ENCODE results near the gene ROR2. TPM values are rescaled to one million over a fixed set of nuclear protein-coding genes. Genes with fewer than 3 reads are reported as not detected.

Gene ROR2
- total RNA-seq, 1 donor from 2014 or later, result 18.6 TPM

GRCh38 chr9:91723420-91724067 lies 226.5 kb downstream of the ROR2 start:
- H3K9me3 Mint-ChIP-seq (ENCODE audit: low read depth), result no peaks in the 10 kb centered on the region
- TF ChIP-seq, protein P1, sequence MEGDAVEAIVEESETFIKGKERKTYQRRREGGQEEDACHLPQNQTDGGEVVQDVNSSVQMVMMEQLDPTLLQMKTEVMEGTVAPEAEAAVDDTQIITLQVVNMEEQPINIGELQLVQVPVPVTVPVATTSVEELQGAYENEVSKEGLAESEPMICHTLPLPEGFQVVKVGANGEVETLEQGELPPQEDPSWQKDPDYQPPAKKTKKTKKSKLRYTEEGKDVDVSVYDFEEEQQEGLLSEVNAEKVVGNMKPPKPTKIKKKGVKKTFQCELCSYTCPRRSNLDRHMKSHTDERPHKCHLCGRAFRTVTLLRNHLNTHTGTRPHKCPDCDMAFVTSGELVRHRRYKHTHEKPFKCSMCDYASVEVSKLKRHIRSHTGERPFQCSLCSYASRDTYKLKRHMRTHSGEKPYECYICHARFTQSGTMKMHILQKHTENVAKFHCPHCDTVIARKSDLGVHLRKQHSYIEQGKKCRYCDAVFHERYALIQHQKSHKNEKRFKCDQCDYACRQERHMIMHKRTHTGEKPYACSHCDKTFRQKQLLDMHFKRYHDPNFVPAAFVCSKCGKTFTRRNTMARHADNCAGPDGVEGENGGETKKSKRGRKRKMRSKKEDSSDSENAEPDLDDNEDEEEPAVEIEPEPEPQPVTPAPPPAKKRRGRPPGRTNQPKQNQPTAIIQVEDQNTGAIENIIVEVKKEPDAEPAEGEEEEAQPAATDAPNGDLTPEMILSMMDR (IDR thresholded peaks at IDR 0.05), result no peak

DNA sequence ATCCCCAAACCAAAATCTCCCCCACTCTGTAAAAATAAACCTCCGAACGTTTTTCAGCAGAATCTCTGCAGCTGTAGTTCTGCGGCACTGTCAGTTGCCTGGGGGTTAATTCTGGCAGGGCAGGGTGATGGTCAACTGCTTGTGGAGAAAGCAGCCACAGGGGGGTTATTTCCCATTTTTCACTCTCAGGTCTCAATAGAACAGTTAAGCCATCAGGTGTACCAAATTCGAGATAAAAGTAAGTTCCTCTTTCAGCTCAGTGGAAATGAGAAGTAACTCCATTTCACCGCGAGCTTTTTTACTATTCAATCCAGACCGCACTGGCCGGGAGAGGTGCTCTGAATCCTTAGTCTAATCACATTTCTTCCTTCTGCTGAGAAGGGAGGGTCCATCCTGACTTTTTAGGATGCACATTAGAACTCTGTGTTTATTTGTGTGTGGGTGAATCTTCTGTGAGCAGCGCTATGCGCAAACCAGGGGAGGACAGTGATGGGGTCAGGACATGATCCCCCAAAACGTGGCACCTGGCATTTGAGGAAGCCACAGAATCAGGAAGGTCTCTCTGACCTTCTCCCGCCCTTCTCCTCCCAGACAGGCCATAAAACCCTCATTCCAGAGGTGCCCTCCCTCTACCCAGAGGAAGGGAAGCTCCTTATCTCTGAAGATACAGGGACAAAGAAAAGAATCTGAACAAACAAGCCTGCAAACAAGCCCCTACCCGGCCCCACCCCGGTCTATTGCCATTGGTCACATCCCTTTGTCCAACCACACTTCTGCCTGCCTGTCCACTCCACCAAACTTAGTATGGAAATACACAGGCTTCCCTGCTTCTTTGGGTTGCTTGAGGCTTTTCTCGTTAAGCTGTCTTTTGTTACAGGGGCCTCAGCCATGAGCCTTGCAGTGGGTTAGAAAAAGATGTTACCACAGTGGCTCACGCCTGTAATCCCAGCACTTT lies 229.0 kb downstream of the ROR2 start:
- Mint-ChIP-seq H3K4me3 (ENCODE audit: unreplicated experiment) (no peak overlapping the region), H3K4me1 (ENCODE audit: low read depth) (no peaks in the 10 kb centered on the region), H3K36me3 (ENCODE audit: low read depth) (peaks cover 11% of the 10 kb centered on the region), H3K9me3 (ENCODE audit: low read depth) (peaks cover 8% of the 10 kb centered on the region), H3K27ac (ENCODE audit: unreplicated experiment) (no peak overlapping the region), H3K27me3 (ENCODE audit: low read depth) (no peaks in the 10 kb centered on the region)
- DNase-seq (ENCODE audit: low spot score), result no peak
- TF ChIP-seq, protein P1 (IDR thresholded peaks at IDR 0.05), result no peak

More at GRCh38 chr9:91723420-91724067, 226.5 kb downstream of the ROR2 start:
- H3K36me3 Mint-ChIP-seq (ENCODE audit: low read depth), result peaks cover 11% of the 10 kb centered on the region
- DNase-seq (ENCODE audit: low spot score), result no peak
- no peak overlapping the region for H3K4me3 Mint-ChIP-seq (ENCODE audit: unreplicated experiment)
- no peaks in the 10 kb centered on the region for H3K27me3 Mint-ChIP-seq (ENCODE audit: low read depth)
- H3K4me1 Mint-ChIP-seq (ENCODE audit: low read depth), result no peaks in the 10 kb centered on the region
- H3K27ac Mint-ChIP-seq (ENCODE audit: unreplicated experiment), result no peak overlapping the region

DNA sequence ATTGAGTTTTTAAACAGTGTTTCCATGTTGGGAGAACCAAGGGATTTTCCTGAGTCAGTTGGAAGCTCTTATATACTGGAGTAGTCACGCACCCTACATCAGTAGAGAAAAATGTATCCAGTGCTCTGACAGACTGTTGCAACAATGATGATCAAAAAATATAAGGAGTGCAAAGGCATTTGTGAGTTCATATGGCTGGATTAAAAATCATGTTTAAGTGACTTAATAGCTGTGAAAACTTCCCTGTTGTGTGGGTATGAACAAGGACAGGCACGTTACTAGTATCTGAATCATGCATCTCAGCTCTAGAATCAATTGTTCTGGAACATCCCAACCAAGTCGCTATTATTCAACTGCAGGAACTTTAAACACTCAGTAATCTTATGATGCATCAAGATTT lies 229.7 kb downstream of the ROR2 start:
- peaks cover 11% of the 10 kb centered on the region for H3K36me3 Mint-ChIP-seq (ENCODE audit: low read depth)

GRCh38 chr9:91718071-91718470 lies 232.0 kb downstream of the ROR2 start:
- H3K4me3 Mint-ChIP-seq (ENCODE audit: unreplicated experiment), result no peak overlapping the region
- no peak for DNase-seq (ENCODE audit: low spot score)
- peaks cover 8% of the 10 kb centered on the region for H3K9me3 Mint-ChIP-seq (ENCODE audit: low read depth)
- peaks cover 2% of the 10 kb centered on the region for H3K4me1 Mint-ChIP-seq (ENCODE audit: low read depth)
- TF ChIP-seq, protein P1 (IDR thresholded peaks at IDR 0.05), result no peak
- no peaks in the 10 kb centered on the region for H3K27me3 Mint-ChIP-seq (ENCODE audit: low read depth)
- H3K36me3 Mint-ChIP-seq (ENCODE audit: low read depth), result peaks cover 5% of the 10 kb centered on the region
- H3K27ac Mint-ChIP-seq (ENCODE audit: unreplicated experiment), result no peak overlapping the region

More for the DNA sequence above, 229.7 kb downstream of the ROR2 start:
- Mint-ChIP-seq H3K27me3 (ENCODE audit: low read depth) (no peaks in the 10 kb centered on the region), H3K4me3 (ENCODE audit: unreplicated experiment) (no peak overlapping the region), H3K27ac (ENCODE audit: unreplicated experiment) (no peak overlapping the region), H3K9me3 (ENCODE audit: low read depth) (peaks cover 8% of the 10 kb centered on the region), H3K4me1 (ENCODE audit: low read depth) (peaks cover 2% of the 10 kb centered on the region)
- DNase-seq (ENCODE audit: low spot score), result no peak
- TF ChIP-seq, protein P1 (IDR thresholded peaks at IDR 0.05), result no peak

- peaks cover 8% of the 10 kb centered on the region for H3K9me3 Mint-ChIP-seq (ENCODE audit: low read depth)
- no peaks in the 10 kb centered on the region for H3K27me3 Mint-ChIP-seq (ENCODE audit: low read depth)
- no peak overlapping the region for H3K4me3 Mint-ChIP-seq (ENCODE audit: unreplicated experiment)
- no peak overlapping the region for H3K27ac Mint-ChIP-seq (ENCODE audit: unreplicated experiment)
- peaks cover 2% of the 10 kb centered on the region for H3K4me1 Mint-ChIP-seq (ENCODE audit: low read depth)
- TF ChIP-seq, protein P1 (IDR thresholded peaks at IDR 0.05), result no peak
- DNase-seq (ENCODE audit: low spot score), result no peak
- H3K36me3 Mint-ChIP-seq (ENCODE audit: low read depth), result peaks cover 2% of the 10 kb centered on the region
Observed at GRCh38 chr9:91716815-91717214, 233.2 kb downstream of the ROR2 start.

All from chondrocyte (in vitro differentiated cells).